NCI-H226 (cell line): Measurements from ENCODE around the gene ASB10.

ENCODE experiments used
- DNase-seq: peaks from one replicate; pipeline ENCODE4 v3.0.0-alpha.2; 2015

ASB10 gene

GRCh38 chr7:151209588-151209987 is 22.5 kb upstream of the ASB10 start:
- DNase-seq, result no peak

- DNase-seq, result no peak
Observed at GRCh38 chr7:151208253-151208862, 21.3 kb upstream of the ASB10 start.

GRCh38 chr7:151207804-151208203 is 20.8 kb upstream of the ASB10 start:
- DNase-seq, result no peak

GRCh38 chr7:151207315-151207714 is 20.3 kb upstream of the ASB10 start:
- DNase-seq, result no peak

- no peak for DNase-seq
Observed at GRCh38 chr7:151206914-151207313, 19.9 kb upstream of the ASB10 start.

GRCh38 chr7:151205730-151206129 is 18.7 kb upstream of the ASB10 start:
- no peak for DNase-seq

GRCh38 chr7:151204383-151205032 is 17.5 kb upstream of the ASB10 start:
- no peak for DNase-seq

- DNase-seq, result no peak
Observed at GRCh38 chr7:151202836-151203235, 15.8 kb upstream of the ASB10 start.

GRCh38 chr7:151201751-151202150 is 14.7 kb upstream of the ASB10 start:
- DNase-seq, result no peak

GRCh38 chr7:151201344-151201743 is 14.3 kb upstream of the ASB10 start:
- DNase-seq, result no peak

- no peak for DNase-seq
Observed at GRCh38 chr7:151198945-151199848, 12.1 kb upstream of the ASB10 start.

GRCh38 chr7:151197932-151198331 is 10.9 kb upstream of the ASB10 start:
- DNase-seq, result no peak

GRCh38 chr7:151195616-151196450 is 8.8 kb upstream of the ASB10 start:
- no peak for DNase-seq

- DNase-seq, result no peak
Observed at GRCh38 chr7:151194188-151194587, 7.1 kb upstream of the ASB10 start.

GRCh38 chr7:151193203-151193978 is 6.3 kb upstream of the ASB10 start:
- DNase-seq, result no peak

GRCh38 chr7:151192002-151192539 is 5.0 kb upstream of the ASB10 start:
- no peak for DNase-seq

- DNase-seq, result no peak
Observed at GRCh38 chr7:151191544-151191943, 4.5 kb upstream of the ASB10 start.

- DNase-seq, result no peak
Observed at GRCh38 chr7:151189038-151189437, 2.0 kb upstream of the ASB10 start.

GRCh38 chr7:151188252-151188542 is 1.1 kb upstream of the ASB10 start:
- no peak for DNase-seq

GRCh38 chr7:151187409-151188251 is 580 bp upstream of the ASB10 start:
- no peak for DNase-seq
